Peyer's patch (tissue), 4 donors: ENCODE measurements around the gene OR1F1.

Experiments used
- CTCF ChIP-seq, 6 experiments: fragments of 450-650 bp in 4 of 6; fragments of 200-600 bp in 2 of 6; sonication (generic) in 1 of 6; IDR thresholded peaks; one replicate each; pipeline ENCODE4 v1.5.1; 2017 to 2019; ENCODE audit warnings: antibody characterized with exemption in 6 of 6, mild to moderate bottlenecking in 3 of 6, moderate library complexity in 1 of 6
- POLR2A ChIP-seq, 2 donors: fragments of 450-650 bp; IDR thresholded peaks; one replicate each; pipeline ENCODE4 v1.5.1; 2017; ENCODE audit warnings: antibody characterized with exemption in 2 of 2, mild to moderate bottlenecking in 2 of 2, moderate library complexity in 2 of 2

GRCh38 chr16:3175157-3176093 is 12.6 kb upstream of the OR1F1 start:
- TF ChIP-seq CTCF (IDR thresholded peaks at IDR 0.05) (no peak), POLR2A (IDR thresholded peaks at IDR 0.05) (no peak)
